ENCODE data around the gene TBCK.

- no peak for TF ChIP-seq CTCF (conservative IDR thresholded peaks at IDR 0.05; ENCODE audit: low read depth, low read length)
- no peak for TF ChIP-seq EZH2 (IDR thresholded peaks at IDR 0.05; ENCODE audit: borderline replicate concordance, low read depth, low read length, poor library complexity, severe bottlenecking)
These were observed 321.9 kb downstream of the TBCK start for GRCh38 chr4:105994061-105994460.

Measured in A673 (cell line).